Suppressor macrophage treated with lipopolysaccharide for 4 hours (primary cell): ENCODE measurements around the gene FGF2.
"Not testable (repeated sequence)": the region's sequence is repeated elsewhere in the genome, so short reads cannot be mapped to it uniquely, and the experiment has no call there.

Source experiments
- DNase-seq: peaks from one replicate; pipeline ENCODE4 v3.0.0-alpha.2; 2020

Gene FGF2

DNA sequence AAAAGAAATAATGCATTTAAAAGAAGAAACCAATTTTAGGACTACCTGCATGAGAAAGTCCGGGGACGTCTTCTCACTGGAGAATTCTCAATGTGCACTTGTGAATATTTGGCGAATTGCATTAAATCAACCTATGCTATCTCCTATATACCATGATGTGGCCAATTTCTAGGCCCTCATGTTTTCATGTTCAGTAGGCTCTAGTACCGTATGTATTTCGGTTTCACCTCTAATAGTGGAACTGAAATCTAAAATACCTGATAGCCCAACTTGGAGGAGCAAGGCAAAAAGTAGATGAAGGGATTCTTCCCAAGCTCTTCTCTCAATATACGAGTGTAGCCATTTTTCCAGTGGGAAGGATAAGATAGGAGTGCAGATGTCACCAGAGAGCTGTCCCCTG is 11.4 kb upstream of the FGF2 start:
- no peak for DNase-seq

DNA sequence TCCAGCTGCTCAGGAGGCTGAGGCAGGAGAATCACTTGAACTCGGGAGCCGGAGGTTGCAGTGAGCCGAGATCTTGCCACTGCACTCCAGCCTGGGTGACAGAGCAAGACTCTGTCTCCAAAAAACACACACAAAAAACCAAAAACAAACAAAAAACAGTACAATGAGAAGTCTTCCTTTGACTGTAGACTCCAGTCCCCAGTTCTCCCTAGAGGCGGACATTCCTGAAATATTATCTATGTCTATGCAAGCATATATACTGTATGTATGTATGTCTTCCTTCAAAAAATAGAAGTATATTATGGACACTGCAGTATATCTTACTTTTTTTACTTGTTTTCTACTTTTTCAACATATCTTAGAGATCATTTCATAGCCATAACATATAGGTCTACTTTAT is 10.2 kb upstream of the FGF2 start:
- DNase-seq: no peak

DNA sequence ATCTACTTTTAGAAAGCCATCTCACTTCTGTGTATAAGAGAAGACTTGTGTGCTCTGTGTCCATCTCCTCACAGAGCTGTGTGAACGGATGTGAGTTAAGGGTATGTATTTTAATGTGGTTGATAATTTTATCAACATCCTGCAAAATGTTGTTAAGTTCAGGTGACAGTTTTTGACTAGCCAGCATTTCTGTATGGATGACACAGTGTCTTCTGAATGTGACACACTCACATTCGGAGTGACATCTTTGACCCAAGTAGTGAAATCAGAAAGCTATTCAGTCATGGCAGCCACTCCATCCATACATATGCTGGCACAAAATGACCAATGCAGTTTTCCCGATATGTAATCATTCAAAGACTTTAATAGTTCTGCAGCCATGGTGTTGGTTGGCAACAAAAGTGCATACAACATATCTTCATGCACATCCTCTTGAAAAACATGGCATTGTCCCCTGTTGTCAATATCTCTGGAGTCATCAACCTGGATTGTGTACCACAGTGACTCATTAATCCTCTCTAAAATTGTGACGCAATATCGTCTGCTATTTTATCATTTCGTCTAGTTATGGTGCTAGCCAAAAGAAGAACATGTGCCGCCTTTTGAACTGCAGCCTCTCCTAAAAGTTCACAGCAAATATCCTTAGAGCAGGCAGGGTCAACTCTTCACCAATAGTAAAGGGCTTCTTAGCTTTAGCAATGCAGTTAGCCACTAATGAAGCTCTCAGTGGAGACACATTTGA is 6.8 kb upstream of the FGF2 start:
- no peak for DNase-seq

DNA sequence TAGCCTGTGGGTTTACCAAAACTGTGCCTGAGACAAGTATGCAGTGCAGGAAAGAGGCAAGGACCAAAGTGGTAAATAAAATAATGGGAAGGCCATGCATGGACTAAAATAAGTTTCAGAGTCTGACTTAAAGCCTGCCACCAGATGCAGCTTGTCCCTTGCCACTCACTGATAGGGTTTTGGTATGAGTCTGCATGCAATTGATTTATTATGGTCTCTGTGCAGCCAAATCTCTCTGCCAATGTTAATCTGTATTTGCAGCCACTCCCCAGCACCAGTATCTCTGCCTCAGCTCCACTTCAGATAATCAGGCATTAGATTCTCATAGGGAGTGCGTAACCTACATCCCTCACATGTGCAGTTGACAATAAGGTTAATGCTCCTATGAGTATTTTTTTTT is 5.5 kb upstream of the FGF2 start:
- no peak for DNase-seq

DNA sequence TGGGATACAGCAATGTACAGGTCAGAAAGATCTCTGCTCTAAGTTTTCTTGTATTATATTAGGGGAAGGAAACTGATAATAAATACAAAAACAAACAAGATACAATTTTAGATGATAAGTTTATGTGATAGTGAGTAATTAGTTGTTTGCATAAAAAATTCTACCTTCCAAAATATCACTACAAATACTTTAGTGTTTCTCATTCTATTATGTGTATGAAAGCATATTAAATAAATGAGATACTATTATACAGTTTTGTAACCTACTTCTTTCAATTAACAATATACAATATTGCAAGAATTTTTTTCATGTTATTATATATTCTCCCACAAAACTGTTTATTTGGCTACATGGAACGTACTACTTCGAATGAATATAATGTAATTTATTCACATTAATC is 4.2 kb upstream of the FGF2 start:
- no peak for DNase-seq

DNA sequence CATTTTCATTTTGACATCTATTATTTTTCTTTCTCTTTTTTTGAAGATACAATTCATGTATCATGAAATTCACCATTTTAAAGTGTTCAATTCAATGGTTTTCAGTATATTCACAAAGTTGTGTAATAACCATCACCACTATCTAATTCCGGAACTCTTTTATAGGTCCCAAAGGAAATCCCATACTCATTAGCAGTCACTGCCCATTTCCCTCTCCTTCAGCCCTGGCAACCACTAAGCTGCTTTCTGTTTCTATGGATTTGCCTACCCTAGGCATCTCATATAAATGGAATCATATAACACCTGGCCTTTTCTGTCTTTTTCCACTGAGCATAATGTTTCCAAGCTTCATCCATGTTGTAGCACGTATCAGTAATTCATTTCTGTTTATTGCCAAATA is 3.2 kb upstream of the FGF2 start:
- DNase-seq: no peak

DNA sequence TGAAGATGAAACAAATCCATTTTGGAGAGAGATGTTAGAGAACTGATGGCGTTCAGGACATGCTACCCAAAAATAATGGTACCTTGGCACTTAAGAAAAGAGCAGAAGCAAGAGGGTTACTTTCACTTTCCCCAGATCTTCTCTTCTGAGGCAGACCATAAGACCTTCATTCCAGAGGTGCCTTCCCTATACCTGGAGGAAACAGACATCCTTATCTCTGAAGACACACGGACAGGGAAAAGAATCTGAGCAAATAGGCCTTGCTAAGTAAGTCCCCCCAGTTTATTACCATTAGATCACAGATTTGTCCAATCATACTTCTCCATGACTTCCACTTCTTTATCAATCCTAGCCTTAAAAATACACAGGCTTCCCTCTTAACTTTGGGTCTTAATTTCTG is 2.0 kb upstream of the FGF2 start:
- no peak for DNase-seq

DNA sequence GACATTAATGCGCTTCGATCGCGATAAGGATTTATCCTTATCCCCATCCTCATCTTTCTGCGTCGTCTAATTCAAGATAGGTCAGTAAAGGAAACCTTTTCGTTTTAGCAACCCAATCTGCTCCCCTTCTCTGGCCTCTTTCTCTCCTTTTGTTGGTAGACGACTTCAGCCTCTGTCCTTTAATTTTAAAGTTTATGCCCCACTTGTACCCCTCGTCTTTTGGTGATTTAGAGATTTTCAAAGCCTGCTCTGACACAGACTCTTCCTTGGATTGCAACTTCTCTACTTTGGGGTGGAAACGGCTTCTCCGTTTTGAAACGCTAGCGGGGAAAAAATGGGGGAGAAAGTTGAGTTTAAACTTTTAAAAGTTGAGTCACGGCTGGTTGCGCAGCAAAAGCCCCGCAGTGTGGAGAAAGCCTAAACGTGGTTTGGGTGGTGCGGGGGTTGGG is 528 bp upstream of the FGF2 start:
- DNase-seq: no peak

DNA sequence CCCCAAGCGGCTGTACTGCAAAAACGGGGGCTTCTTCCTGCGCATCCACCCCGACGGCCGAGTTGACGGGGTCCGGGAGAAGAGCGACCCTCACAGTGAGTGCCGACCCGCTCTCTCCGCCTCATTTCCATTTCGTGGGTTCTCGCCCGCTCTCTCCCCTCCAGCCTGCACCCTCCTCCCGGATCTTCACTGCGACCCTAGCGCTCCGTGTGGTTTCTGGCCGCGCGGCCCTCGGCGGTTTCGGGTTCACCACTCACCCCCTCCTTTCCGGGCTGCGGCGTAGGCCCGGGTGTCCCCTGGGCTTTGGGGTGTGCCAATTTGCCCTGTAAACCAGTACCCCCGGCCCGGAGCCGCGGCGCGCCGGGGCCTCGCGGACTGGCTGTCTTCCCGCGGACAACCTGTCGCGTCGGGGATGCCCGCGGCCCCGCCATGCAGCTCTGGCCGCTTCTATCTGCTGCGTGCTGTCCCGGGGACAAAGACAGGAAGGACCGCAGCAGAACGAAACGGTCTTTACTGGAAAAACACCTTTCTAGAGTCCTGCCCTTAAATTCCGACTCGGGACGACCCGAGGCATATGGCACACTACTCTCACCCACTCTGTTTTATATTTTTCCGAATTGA is 737 bp downstream of the FGF2 start:
- peak; percentile 3 for DNase-seq

DNA sequence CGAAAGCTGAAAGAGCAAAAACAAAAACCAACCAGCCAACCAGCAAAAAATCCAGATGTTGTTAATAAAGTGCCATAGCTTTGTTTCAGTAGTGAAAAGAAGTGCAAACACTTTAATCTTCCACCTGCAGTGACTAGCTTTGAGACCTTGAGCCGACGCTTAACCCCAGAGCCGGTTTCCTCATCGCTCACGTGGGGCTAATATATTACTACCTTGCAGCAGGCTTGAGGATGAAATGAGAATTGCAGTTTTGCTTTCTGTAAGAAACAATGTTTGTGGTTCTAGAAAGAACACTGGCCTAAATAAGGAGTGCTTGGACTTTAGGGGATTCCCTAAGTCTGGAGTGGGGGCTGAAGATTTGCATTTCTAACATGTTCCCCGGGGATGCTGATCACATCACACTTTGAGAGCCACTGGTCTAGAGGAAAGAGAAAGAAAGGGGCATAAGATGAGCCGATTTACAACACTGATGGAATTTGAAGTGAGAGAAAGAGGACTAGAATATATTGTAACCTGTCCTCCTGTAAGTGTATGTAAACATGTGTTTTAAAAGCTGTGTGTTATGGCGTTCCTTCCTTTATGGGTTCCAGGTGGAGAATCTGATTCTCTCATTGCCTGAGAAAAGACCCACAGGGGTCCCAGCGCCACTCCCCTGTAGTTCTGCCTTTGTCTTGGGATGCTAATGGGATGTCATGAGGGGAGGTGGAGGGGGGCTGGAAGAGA is 1.4 kb downstream of the FGF2 start:
- DNase-seq: peak; percentile 35

DNA sequence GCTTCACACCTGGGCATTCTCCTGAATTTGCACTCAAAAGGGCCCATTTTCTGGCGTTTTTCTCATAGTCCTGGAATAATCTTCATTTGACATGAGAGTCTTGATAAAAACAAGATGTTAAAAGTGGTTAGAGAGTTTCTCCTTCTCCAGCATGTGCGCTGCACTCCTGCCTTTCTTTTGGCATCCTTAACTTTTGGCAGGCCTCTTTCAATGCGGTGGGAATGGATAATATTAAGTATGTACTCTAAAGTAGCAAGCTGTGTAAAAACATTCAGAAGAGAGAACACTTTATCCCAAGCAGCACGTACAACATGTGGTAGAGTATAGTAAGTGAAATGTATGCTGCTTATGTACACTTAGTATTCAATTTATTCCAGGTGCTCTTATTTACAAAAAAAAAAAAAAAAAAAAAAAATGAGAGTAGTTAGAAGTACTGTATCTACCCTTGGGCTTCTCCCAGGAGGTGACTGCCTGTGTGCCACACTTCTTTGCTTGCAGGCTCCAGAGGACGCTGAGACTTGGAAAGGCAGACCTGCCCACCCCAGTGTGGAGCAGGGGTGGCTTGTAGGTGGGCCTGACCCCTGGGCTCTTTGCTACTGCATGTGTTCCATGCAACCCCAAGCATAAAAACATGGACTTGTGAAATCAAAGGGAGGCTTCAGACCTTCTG is 3.9 kb downstream of the FGF2 start:
- DNase-seq: no peak

DNA sequence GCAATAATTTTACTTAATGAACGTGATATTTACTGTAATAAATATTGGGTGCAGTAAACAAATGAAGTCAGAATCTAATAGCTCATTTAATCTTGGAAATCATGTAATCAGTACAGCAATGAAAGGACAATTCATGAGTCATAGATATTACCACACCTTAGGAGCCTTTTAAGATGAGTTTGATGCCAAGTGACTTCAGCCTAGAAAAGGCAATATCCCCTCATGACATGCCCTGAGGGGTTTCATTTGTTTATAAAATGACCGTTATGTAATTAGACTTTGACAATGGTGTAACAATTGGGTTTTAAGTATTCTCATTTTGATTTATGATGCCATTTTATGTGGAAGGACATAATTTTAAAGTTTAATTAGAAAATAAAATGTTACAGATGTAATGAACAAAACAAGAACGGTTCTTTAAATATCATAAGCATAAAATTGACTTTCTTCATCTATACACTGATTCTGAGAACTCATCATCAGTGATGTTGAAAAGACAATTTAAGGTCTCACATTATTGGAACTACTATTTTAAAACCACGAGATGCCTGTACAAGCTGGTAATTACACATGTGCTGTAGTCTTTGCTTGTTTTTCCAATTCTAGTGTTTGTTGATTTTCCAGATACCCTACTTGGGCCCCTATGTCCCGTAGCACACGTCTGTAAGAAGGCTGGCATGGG is 5.0 kb downstream of the FGF2 start:
- DNase-seq: no peak

DNA sequence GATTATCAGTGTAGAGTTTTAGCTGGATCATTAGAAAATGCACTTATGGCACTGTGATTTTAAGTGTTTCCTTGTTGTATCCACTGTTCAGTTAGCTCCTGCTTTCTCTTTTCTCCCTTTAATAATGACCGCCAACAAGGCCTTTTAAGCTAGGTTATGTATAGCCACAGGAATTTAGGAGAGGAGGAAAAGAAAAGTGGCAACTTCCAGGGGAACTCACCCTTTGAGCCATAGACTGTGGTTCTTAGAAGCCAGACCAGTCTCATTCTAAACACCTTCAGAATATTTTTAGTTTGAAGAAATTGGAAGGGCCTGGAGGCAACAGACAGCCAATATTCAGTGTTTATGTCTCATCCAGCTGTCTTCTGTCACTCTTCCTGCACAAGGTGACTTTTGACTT is 6.1 kb downstream of the FGF2 start:
- no peak for DNase-seq

DNA sequence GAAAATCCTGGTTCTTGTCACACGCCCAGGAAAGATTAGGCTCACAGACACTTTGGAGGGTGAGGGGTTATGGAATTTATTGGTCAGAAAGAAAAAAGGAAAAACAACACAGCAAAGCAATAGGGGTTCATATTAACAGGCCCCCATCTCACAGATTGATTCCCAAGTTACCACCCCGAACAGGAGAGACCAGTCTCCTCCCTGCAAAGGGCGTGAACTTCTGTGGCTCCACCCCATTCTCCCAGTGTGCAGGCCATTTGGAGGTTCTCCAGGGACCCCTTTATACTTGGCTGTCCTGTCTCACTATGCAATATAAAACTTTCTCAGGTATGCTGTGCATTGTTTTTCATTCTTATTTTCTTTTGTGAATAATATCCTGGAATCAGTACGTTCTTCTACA is 7.4 kb downstream of the FGF2 start:
- no peak for DNase-seq

DNA sequence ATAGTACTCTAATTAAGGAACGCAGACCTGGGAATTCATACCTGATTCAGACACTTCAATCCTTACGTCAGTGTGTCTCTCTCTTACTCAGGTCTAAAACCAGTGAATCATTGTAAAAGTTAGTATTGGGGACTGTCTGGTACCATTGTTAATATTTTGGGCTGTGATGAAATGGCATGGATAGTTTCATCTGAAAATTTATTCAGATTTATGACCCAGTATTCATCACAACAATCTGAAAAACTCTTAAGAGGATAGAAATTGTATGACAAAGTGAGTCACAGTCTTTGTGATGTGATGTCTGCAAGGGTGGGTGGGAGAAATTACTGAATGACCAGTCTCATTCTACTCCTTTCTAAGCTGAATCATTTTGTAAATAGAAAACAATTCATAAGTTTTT is 10.3 kb downstream of the FGF2 start:
- no peak for DNase-seq

DNA sequence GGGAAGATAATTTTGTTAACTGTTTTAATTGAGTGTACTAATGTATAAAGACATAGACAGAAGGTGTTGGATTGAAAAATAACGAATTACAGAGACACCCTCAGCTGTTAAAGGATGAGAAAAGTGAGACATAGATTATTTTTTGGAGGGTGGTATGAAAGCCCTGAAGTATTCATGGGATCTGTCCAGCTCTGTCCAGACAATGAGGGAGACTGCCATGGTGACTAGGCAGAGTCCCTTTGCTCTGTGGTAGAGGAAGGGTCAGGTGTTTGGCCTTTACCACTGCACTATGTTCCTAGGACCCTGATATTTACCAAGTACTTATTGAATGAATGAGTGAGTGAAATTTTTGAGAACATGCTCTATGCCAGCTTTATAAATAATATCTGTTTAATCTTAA is 11.4 kb downstream of the FGF2 start:
- no peak for DNase-seq

DNA sequence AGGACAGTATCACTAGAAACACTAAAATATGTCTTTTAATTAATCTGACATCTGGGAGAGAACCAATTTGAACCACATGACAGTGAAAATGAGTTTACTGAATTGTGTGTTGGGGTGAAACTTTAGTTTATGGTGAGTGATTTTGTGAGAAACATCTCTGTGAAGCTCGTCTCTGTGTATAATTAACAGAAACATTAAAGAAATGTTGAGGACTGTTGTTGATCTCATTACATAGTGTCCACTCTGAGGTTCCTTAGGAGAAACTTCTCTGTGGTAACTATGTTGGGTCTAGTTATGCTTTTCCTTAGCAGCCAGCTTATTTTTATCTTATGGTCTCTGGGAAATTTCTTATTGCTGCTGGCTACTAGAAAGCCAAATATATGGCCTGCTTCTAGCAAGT is 15.8 kb downstream of the FGF2 start:
- no peak for DNase-seq

DNA sequence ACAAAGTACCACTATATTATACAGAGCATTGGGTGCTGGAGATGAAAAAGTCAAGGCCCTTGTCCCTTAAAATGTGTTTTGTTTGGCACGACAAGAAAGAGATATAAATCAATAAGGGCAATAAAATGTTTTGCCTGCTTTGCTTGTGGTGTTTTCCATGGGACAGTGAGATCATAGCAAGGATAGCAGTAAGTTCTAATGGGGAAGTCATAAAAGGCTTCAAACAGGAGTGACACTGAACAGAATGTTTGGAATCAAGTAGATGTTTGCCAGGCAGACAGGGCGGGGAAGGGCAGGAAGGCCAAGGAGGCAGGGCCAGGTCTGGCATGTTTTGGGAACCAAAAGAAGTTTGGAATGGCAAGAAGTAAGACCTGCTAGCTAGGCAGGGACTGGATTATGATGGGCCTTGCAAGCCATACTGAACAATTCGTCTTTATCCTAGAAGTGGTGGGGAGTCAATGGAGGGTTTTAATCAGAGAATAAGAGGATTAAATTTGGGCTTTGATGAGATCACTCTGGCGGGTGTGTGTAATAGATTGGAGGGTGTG is 16.4 kb downstream of the FGF2 start:
- DNase-seq: no peak

DNA sequence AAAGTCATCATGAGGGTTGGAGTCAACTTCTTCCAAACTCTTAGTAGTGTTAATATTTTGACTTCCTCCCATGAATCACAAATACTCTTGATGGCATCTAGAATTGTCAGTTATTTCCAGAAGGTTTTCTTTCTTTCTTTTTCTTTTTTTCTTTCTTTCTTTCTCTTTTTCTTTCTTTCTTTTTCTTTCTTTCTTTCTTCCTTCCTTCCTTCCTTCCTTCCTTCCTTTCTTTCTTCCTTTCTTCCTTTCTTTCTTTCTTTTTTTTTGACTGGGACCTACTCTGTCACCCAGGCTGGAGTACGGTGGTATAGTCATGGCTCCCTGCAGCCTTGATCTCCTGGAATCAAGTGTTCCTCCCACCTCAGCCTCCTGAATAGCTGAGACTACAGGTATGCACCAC is 17.8 kb downstream of the FGF2 start:
- DNase-seq: not testable (repeated sequence)

DNA sequence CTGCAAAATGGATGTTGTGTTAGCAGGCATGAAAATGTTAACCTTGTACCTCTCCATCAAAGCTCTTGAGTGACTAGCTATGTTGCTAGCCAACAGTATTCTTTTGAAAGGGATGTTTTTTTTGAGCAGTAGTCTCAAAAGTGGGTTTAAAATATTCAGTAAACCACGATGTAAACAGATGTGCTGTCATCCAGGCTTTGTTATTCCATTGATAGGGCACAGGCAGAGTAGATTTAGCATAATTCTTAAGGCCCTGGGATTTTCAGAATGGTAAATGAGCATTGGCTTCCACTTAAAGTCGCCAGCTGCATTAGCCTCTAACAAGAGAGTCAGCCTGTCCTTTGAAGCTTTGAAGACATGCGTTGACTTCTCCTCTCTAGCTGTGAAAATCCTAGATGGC is 18.4 kb downstream of the FGF2 start:
- DNase-seq: no peak

DNA sequence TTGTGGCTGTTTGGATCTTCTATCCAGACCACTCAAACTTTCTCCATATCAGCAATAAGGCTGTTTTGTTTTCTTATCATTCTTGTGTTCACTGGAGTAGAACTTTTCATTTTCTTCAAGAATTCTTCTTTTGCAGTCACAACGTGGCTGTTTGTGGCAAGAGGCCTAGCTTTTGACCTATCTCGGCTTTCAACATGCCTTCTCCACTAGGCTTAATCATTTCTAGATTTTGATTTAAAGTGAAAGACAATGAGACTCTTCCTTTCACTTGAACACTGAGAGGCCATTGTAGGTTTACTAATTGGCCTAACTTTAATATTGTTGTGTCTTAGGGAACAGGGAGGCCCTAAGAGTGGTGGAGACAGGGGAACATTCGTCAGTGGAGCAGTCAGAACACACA is 19.1 kb downstream of the FGF2 start:
- DNase-seq: no peak

DNA sequence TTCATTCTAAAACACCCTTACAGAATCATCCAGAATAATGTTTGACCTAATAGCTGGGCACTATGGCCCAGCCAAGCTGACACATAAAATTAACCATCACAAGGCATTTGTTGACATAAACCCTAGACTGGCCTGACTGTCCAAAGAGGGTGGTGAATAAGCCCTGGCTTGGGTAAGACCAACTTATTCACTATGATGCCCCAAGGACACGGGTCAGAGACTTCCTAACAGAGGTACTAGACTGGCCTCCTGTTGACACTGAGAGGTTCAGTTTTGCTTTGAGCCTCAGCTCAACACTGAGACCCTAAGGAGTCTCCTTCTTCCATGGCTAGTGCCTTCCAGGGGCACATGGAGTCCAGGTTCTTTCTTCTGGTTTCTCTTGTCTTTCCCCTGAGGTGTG is 21.3 kb downstream of the FGF2 start:
- no peak for DNase-seq

DNA sequence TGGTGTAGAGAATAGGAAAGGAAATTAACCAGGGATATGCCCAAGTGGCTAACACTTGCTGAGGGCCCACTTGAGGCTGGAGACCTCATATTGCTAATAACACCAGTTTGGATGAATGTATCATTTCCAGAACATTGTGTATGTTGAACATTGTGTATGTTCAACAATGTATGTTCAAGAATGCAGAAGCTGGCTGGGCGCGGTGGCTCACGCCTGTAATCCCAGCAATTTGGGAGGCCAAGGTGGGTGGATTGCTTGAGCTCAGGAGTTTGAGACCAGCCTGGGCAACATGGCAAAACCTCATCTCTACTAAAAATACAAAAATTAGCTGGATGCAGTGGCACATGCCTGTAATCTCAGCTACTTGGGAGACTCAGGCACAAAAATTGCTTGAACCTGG is 23.2 kb downstream of the FGF2 start:
- DNase-seq: not testable (repeated sequence)
